Lower lobe of right lung (tissue), 2 donors: Measurements from ENCODE around the gene ZAR1L. TPM values are rescaled to one million over a fixed set of nuclear protein-coding genes. Genes with fewer than 3 reads are reported as not detected.

Experiments
- ATAC-seq, 2 donors: fragments of 200-7000 bp; cut with Tn5 transposase; one replicate each; pipeline ENCODE4 v1.9.1; 2020 to 2022; ENCODE audit warnings: mild to moderate bottlenecking in 2 of 2, moderate library complexity in 2 of 2
- DNase-seq: peaks from one replicate; pipeline ENCODE4 v3.0.0-alpha.2; 2020
- H3K27ac ChIP-seq: fragments of 200-600 bp; one replicate; pipeline ENCODE4 v1.8.0; 2022
- H3K27me3 ChIP-seq: fragments of 200-600 bp; one replicate; pipeline ENCODE4 v1.8.0; 2022; ENCODE audit warnings: low read depth
- H3K36me3 ChIP-seq: fragments of 200-600 bp; one replicate; pipeline ENCODE4 v1.8.0; 2022; ENCODE audit warnings: mild to moderate bottlenecking
- H3K4me1 ChIP-seq: fragments of 200-600 bp; one replicate; pipeline ENCODE4 v1.8.0; 2022
- H3K4me3 ChIP-seq: fragments of 200-600 bp; one replicate; pipeline ENCODE4 v1.8.0; 2022; ENCODE audit warnings: mild to moderate bottlenecking
- H3K9me3 ChIP-seq: fragments of 200-600 bp; one replicate; pipeline ENCODE4 v1.8.0; 2022
- intact Hi-C: fragments of 100-400 bp; cut with DNase I; formaldehyde crosslinking; loops from one replicate; pipeline ENCODE4 v1.11.0; 2022
- total RNA-seq: library from RNA; stranded (reverse); fragmentation: NEBNext Ultra II Directional; extraction: Animal tissue kit (Norgen Biotek cat#: 25700); gene quantifications from one replicate; pipeline ENCODE4 v1.2.1, GENCODE V29; 2021
- TF ChIP-seq, protein P1 (sequence below): fragments of 200-600 bp; IDR thresholded peaks from one replicate; pipeline ENCODE4 v1.8.0; 2022; ENCODE audit warnings: antibody characterized with exemption, mild to moderate bottlenecking
- donor health status: DM: no; HTN: yes; CAD: no; lungs with severe emphysema.

Gene ZAR1L
- total RNA-seq, 1 donor from 2014 or later, result not detected

GRCh38 chr13:32310134-32310706 lies 4.9 kb downstream of the ZAR1L start:
- H3K9me3 ChIP-seq, result no peaks in the 10 kb centered on the region
- ATAC-seq (peak; percentile 74 to 81), DNase-seq (no peak)
- TF ChIP-seq, protein P1, sequence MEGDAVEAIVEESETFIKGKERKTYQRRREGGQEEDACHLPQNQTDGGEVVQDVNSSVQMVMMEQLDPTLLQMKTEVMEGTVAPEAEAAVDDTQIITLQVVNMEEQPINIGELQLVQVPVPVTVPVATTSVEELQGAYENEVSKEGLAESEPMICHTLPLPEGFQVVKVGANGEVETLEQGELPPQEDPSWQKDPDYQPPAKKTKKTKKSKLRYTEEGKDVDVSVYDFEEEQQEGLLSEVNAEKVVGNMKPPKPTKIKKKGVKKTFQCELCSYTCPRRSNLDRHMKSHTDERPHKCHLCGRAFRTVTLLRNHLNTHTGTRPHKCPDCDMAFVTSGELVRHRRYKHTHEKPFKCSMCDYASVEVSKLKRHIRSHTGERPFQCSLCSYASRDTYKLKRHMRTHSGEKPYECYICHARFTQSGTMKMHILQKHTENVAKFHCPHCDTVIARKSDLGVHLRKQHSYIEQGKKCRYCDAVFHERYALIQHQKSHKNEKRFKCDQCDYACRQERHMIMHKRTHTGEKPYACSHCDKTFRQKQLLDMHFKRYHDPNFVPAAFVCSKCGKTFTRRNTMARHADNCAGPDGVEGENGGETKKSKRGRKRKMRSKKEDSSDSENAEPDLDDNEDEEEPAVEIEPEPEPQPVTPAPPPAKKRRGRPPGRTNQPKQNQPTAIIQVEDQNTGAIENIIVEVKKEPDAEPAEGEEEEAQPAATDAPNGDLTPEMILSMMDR, result peak; percentile 79
- intact Hi-C loops, result loop anchor here (10.0 kb wide), 1 partner anchor 395 kb away; no protein-coding TSS in a partner anchor
- H3K36me3 ChIP-seq, result no peaks in the 10 kb centered on the region
- H3K4me3 ChIP-seq, result peak overlapping the region; percentile 39
- H3K4me1 ChIP-seq, result peaks cover 14% of the 10 kb centered on the region
- peak overlapping the region; percentile 58 for H3K27ac ChIP-seq
- no peaks in the 10 kb centered on the region for H3K27me3 ChIP-seq

DNA sequence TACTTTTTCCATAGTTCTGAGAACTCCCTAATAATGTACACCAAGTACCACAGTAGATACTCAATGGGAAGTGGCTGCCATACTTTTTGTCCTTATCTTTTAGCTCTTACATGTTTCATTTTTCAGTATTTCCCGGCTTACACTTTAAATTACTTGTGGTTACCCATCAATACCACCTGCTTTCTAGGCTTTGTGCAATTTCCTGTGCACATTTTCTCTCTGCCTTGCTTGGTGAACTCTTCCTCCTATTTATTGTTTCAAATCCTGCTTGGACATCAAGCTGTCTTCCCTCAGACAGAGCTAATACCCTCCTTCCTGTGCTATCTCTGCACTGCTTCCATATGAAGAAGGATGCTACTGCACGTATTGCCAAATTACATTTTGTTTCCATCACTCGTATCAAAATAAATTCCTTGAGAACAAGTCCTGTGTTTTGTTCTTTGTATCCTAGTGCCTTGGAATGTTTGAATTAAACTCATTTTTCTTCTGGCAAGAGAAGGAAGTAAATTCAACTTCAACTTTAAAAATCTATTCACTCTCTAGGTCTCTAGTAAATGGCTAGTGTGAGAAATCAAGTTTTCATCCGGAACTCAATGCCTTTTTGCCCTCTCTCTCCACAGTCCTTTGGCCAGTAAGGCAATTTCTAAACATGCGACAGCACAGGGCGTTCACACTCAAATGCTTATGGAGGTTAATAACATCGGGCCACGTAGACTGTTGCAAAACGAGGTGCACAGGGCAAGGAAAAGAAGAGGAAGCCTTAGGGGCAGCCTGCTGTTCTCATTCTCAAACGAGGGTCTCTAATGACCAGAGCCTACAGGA lies 5.6 kb downstream of the ZAR1L start:
- TF ChIP-seq, protein P1, result no peak
- Histone ChIP-seq H3K36me3 (no peaks in the 10 kb centered on the region), H3K9me3 (no peaks in the 10 kb centered on the region), H3K4me3 (peak overlapping the region; percentile 39), H3K27ac (peak overlapping the region; percentile 58), H3K4me1 (peaks cover 14% of the 10 kb centered on the region), H3K27me3 (no peaks in the 10 kb centered on the region)
- intact Hi-C loops, result loop anchor here (10.0 kb wide), 1 partner anchor 395 kb away; no protein-coding TSS in a partner anchor
- DNase-seq (no peak), ATAC-seq (peak; percentile 73 to 78)

- ATAC-seq, result no peak
- intact Hi-C loops, result no loop called here
- TF ChIP-seq, protein P1, result no peak
- Histone ChIP-seq H3K9me3 (no peaks in the 10 kb centered on the region), H3K27me3 (no peaks in the 10 kb centered on the region), H3K4me3 (no peak overlapping the region), H3K27ac (no peak overlapping the region), H3K4me1 (peaks cover 14% of the 10 kb centered on the region), H3K36me3 (no peaks in the 10 kb centered on the region)
- no peak for DNase-seq
Measured at GRCh38 chr13:32305646-32306045, 9.5 kb downstream of the ZAR1L start.

DNA sequence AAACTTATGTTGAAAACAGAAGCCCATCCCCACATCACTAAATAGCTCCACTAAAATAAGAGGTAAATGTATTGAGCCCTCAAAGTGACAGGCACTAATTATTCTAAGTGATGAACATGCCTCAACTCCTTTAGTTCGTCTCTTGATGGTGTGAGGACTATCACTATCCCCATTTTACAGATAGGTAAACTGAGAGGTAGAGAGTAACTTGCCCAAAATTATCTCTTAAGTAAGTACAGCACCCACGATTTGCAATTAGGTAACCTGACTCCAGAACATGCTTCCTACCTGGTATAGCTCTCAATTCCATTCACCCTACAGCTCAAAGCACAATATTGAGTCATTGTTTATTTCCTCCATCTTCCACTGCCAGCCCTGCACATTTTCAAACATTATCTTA lies 12.7 kb downstream of the ZAR1L start:
- TF ChIP-seq, protein P1, result no peak
- DNase-seq, result no peak

DNA sequence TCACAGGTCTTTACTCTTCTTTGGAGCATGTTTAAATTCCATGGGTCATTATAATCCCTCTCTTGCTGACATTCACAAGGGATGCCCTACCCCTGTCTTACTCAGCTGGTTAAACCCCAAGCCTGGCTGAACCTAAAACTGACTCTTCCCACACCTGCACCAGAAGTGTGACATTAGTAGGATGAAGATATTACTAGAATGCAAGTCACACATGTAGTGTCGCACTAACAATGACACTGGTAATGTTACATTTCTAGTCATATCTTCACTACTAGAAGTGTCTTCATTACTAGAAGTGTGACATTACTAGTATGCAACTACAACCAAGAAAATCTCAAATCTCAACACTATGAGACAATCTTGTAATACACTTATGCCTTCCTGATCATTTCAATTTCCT lies 14.2 kb downstream of the ZAR1L start:
- peaks cover 8% of the 10 kb centered on the region for H3K36me3 ChIP-seq
- no peak overlapping the region for H3K4me3 ChIP-seq
- no peak for ATAC-seq
- intact Hi-C loops, result no loop called here
- DNase-seq, result no peak
- TF ChIP-seq, protein P1, result no peak
- no peak overlapping the region for H3K27ac ChIP-seq
- no peaks in the 10 kb centered on the region for H3K27me3 ChIP-seq
- H3K9me3 ChIP-seq, result no peaks in the 10 kb centered on the region
- no peaks in the 10 kb centered on the region for H3K4me1 ChIP-seq

More for the DNA sequence above, 12.7 kb downstream of the ZAR1L start:
- Histone ChIP-seq H3K4me3 (no peak overlapping the region), H3K9me3 (no peaks in the 10 kb centered on the region), H3K36me3 (peaks cover 6% of the 10 kb centered on the region), H3K4me1 (no peaks in the 10 kb centered on the region), H3K27me3 (no peaks in the 10 kb centered on the region), H3K27ac (no peak overlapping the region)
- intact Hi-C loops, result no loop called here
- no peak for ATAC-seq
